ENCODE results near the gene DGKD.

Gene DGKD

GRCh38 chr2:233319256-233319655 lies 35.0 kb upstream of the DGKD start:
- Histone ChIP-seq H3F3A (ENCODE audit: low read depth) (no peaks in the 10 kb centered on the region), H3K9me2 (replicated peaks; ENCODE audit: low read depth, low read length) (no peaks in the 10 kb centered on the region), H3K9me3 (ENCODE audit: insufficient read depth, low read depth, low read length) (no peaks in the 10 kb centered on the region), H2AFZ (ENCODE audit: low read length) (no peak overlapping the region), H3K9ac (ENCODE audit: low read depth, low read length, poor library complexity, severe bottlenecking) (no peak overlapping the region), H3K27me3 (ENCODE audit: insufficient read depth, low read length, poor library complexity, severe bottlenecking) (no peaks in the 10 kb centered on the region), H3K79me2 (ENCODE audit: insufficient read depth, low read length) (no peaks in the 10 kb centered on the region), H4K20me1 (ENCODE audit: insufficient read depth, low read length, poor library complexity, severe bottlenecking) (no peaks in the 10 kb centered on the region), H3K36me3 (ENCODE audit: insufficient read depth, low read length) (no peaks in the 10 kb centered on the region), H3K4me2 (ENCODE audit: low read depth, low read length, poor library complexity, severe bottlenecking) (no peak overlapping the region), H3K4me3 (ENCODE audit: low read length, poor library complexity, severe bottlenecking) (no peak overlapping the region), H3K4me1 (ENCODE audit: insufficient read depth, low read length, poor library complexity, severe bottlenecking) (no peaks in the 10 kb centered on the region)
- no peak for TF ChIP-seq EZH2phosphoT487 (IDR thresholded peaks at IDR 0.05; ENCODE audit: borderline replicate concordance)
- TF ChIP-seq, protein P1, sequence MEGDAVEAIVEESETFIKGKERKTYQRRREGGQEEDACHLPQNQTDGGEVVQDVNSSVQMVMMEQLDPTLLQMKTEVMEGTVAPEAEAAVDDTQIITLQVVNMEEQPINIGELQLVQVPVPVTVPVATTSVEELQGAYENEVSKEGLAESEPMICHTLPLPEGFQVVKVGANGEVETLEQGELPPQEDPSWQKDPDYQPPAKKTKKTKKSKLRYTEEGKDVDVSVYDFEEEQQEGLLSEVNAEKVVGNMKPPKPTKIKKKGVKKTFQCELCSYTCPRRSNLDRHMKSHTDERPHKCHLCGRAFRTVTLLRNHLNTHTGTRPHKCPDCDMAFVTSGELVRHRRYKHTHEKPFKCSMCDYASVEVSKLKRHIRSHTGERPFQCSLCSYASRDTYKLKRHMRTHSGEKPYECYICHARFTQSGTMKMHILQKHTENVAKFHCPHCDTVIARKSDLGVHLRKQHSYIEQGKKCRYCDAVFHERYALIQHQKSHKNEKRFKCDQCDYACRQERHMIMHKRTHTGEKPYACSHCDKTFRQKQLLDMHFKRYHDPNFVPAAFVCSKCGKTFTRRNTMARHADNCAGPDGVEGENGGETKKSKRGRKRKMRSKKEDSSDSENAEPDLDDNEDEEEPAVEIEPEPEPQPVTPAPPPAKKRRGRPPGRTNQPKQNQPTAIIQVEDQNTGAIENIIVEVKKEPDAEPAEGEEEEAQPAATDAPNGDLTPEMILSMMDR (conservative IDR thresholded peaks at IDR 0.05; ENCODE audit: low read length): no peak

GRCh38 chr2:233320470-233320869 lies 33.8 kb upstream of the DGKD start:
- Histone ChIP-seq H4K20me1 (ENCODE audit: insufficient read depth, low read length, poor library complexity, severe bottlenecking) (no peaks in the 10 kb centered on the region), H3K4me2 (ENCODE audit: low read depth, low read length, poor library complexity, severe bottlenecking) (no peak overlapping the region), H3K27me3 (ENCODE audit: insufficient read depth, low read length, poor library complexity, severe bottlenecking) (no peaks in the 10 kb centered on the region)

GRCh38 chr2:233321166-233321565 lies 33.1 kb upstream of the DGKD start:
- no peaks in the 10 kb centered on the region for H3K9me2 ChIP-seq (replicated peaks; ENCODE audit: low read depth, low read length)

More at GRCh38 chr2:233320470-233320869, 33.8 kb upstream of the DGKD start:
- Histone ChIP-seq H3K9me3 (ENCODE audit: insufficient read depth, low read depth, low read length) (no peaks in the 10 kb centered on the region), H3K4me3 (ENCODE audit: low read length, poor library complexity, severe bottlenecking) (no peak overlapping the region), H3F3A (ENCODE audit: low read depth) (no peaks in the 10 kb centered on the region), H3K4me1 (ENCODE audit: insufficient read depth, low read length, poor library complexity, severe bottlenecking) (no peaks in the 10 kb centered on the region), H3K9ac (ENCODE audit: low read depth, low read length, poor library complexity, severe bottlenecking) (no peak overlapping the region), H3K9me2 (replicated peaks; ENCODE audit: low read depth, low read length) (no peaks in the 10 kb centered on the region), H3K79me2 (ENCODE audit: insufficient read depth, low read length) (no peaks in the 10 kb centered on the region), H2AFZ (ENCODE audit: low read length) (no peak overlapping the region), H3K36me3 (ENCODE audit: insufficient read depth, low read length) (no peaks in the 10 kb centered on the region)
- TF ChIP-seq EZH2phosphoT487 (IDR thresholded peaks at IDR 0.05; ENCODE audit: borderline replicate concordance): no peak
- TF ChIP-seq, protein P1 (conservative IDR thresholded peaks at IDR 0.05; ENCODE audit: low read length): no peak

More at GRCh38 chr2:233321166-233321565, 33.1 kb upstream of the DGKD start:
- no peaks in the 10 kb centered on the region for H3K36me3 ChIP-seq (ENCODE audit: insufficient read depth, low read length)
- no peak overlapping the region for H3K4me2 ChIP-seq (ENCODE audit: low read depth, low read length, poor library complexity, severe bottlenecking)
- no peaks in the 10 kb centered on the region for H3K9me3 ChIP-seq (ENCODE audit: insufficient read depth, low read depth, low read length)
- no peak for TF ChIP-seq EZH2phosphoT487 (IDR thresholded peaks at IDR 0.05; ENCODE audit: borderline replicate concordance)
- TF ChIP-seq, protein P1 (conservative IDR thresholded peaks at IDR 0.05; ENCODE audit: low read length): no peak
- no peaks in the 10 kb centered on the region for H3K27me3 ChIP-seq (ENCODE audit: insufficient read depth, low read length, poor library complexity, severe bottlenecking)
- no peak overlapping the region for H3K9ac ChIP-seq (ENCODE audit: low read depth, low read length, poor library complexity, severe bottlenecking)
- H3K79me2 ChIP-seq (ENCODE audit: insufficient read depth, low read length): no peaks in the 10 kb centered on the region
- H3K4me3 ChIP-seq (ENCODE audit: low read length, poor library complexity, severe bottlenecking): no peak overlapping the region
- no peaks in the 10 kb centered on the region for H3F3A ChIP-seq (ENCODE audit: low read depth)
- H3K4me1 ChIP-seq (ENCODE audit: insufficient read depth, low read length, poor library complexity, severe bottlenecking): no peaks in the 10 kb centered on the region
- no peaks in the 10 kb centered on the region for H4K20me1 ChIP-seq (ENCODE audit: insufficient read depth, low read length, poor library complexity, severe bottlenecking)
- H2AFZ ChIP-seq (ENCODE audit: low read length): no peak overlapping the region

All from Loucy (cell line).